GM23338 (cell line): ENCODE data around the gene BMP8A. TPM values are rescaled to one million over a fixed set of nuclear protein-coding genes. Genes with fewer than 3 reads are reported as not detected.

ENCODE experiments used
- ATAC-seq: fragments of 200-7000 bp; cut with Tn5 transposase; 3 replicates; pipeline ENCODE4 v1.9.1; 2020
- DNase-seq: peaks from one replicate; pipeline ENCODE4 v3.0.0-alpha.2; 2015; ENCODE audit warnings: low spot score
- H2AFZ ChIP-seq: fragments of 200-600 bp; sonication (generic); 2 replicates; pipeline ENCODE4 v1.8.0; 2016; ENCODE audit warnings: antibody characterized with exemption, mild to moderate bottlenecking, moderate library complexity
- H3F3A ChIP-seq: fragments of 200-600 bp; sonication (generic); replicated peaks from 2 replicates; pipeline ENCODE4 v1.8.0; 2017; ENCODE audit warnings: antibody characterized with exemption, mixed run types, low read depth
- H3K27ac ChIP-seq: fragments of 200-600 bp; sonication (generic); 2 replicates; pipeline ENCODE4 v1.6.1; 2016; ENCODE audit warnings: low read depth
- H3K27me3 ChIP-seq: fragments of 200-600 bp; sonication (generic); 2 replicates; pipeline ENCODE4 v1.8.0; 2016; ENCODE audit warnings: mild to moderate bottlenecking, mixed run types, moderate library complexity; ENCODE audit not compliant: insufficient read depth
- H3K36me3 ChIP-seq: fragments of 200-600 bp; sonication (generic); 2 replicates; pipeline ENCODE4 v1.8.0; 2016; ENCODE audit warnings: mild to moderate bottlenecking; ENCODE audit not compliant: insufficient read depth
- H3K4me1 ChIP-seq: fragments of 200-600 bp; sonication (generic); 2 replicates; pipeline ENCODE4 v1.8.0; 2016; ENCODE audit warnings: mild to moderate bottlenecking, moderate library complexity; ENCODE audit not compliant: insufficient read depth
- H3K4me2 ChIP-seq: fragments of 200-600 bp; sonication (generic); 2 replicates; pipeline ENCODE4 v1.7.1; 2017; ENCODE audit warnings: mixed run types
- H3K4me3 ChIP-seq: fragments of 200-600 bp; sonication (generic); 2 replicates; pipeline ENCODE4 v1.6.1; 2016; ENCODE audit warnings: mixed run types
- H3K79me2 ChIP-seq: fragments of 200-600 bp; sonication (generic); replicated peaks from 2 replicates; pipeline ENCODE4 v1.8.0; 2017; ENCODE audit warnings: mild to moderate bottlenecking; ENCODE audit not compliant: insufficient read depth
- H3K9me2 ChIP-seq: fragments of 200-600 bp; sonication (generic); 2 replicates; pipeline ENCODE4 v1.8.0; 2017; ENCODE audit not compliant: insufficient read depth
- H4K20me1 ChIP-seq: fragments of 200-600 bp; sonication (generic); replicated peaks from 2 replicates; pipeline ENCODE4 v1.8.0; 2017; ENCODE audit warnings: mild to moderate bottlenecking; ENCODE audit not compliant: insufficient read depth
- H3K27ac Mint-ChIP-seq: 2 replicates; pipeline ENCODE4 v1.8.0; 2020; ENCODE audit warnings: inconsistent platforms, mild to moderate bottlenecking, moderate library complexity, mixed read lengths
- H3K27me3 Mint-ChIP-seq: 3 replicates; pipeline ENCODE4 v1.8.0; 2022; ENCODE audit warnings: low read depth, mild to moderate bottlenecking, moderate library complexity, mixed read lengths, inconsistent platforms; ENCODE audit not compliant: insufficient read depth, poor library complexity
- H3K36me3 Mint-ChIP-seq: 3 replicates; pipeline ENCODE4 v1.8.0; 2021; ENCODE audit warnings: low read depth, mild to moderate bottlenecking, inconsistent platforms, moderate library complexity, mixed read lengths
- H3K4me1 Mint-ChIP-seq: 3 replicates; pipeline ENCODE4 v1.8.0; 2020; ENCODE audit warnings: mild to moderate bottlenecking, inconsistent platforms, mixed read lengths
- H3K4me3 Mint-ChIP-seq: 3 replicates; pipeline ENCODE4 v1.8.0; 2021; ENCODE audit warnings: moderate library complexity, mild to moderate bottlenecking, inconsistent platforms, mixed read lengths
- H3K9me3 Mint-ChIP-seq: 3 replicates; pipeline ENCODE4 v1.8.0; 2020; ENCODE audit warnings: moderate library complexity, mild to moderate bottlenecking, inconsistent platforms, mixed read lengths
- CREB1 ChIP-seq: fragments of 250-450 bp; sonication (Bioruptor Pico); IDR thresholded peaks from 2 replicates; pipeline ENCODE4 v1.5.0; 2020; ENCODE audit warnings: low read depth, mild to moderate bottlenecking, moderate library complexity
- CTCF ChIP-seq, 2 experiments: fragments of 200-600 bp in 1 of 2; sonication (generic) in 1 of 2; conservative IDR thresholded peaks; 2 replicates each; pipeline versions ENCODE4 v1.5.1 to v1.6.1; 2016 to 2017; ENCODE audit warnings: antibody characterized with exemption in 2 of 2, low read depth in 2 of 2, mild to moderate bottlenecking in 2 of 2, moderate library complexity in 1 of 2
- EZH2 ChIP-seq: fragments of 200-600 bp; sonication (generic); IDR thresholded peaks from one replicate; pipeline ENCODE4 v1.8.0; 2017; ENCODE audit warnings: antibody characterized with exemption, mild to moderate bottlenecking, low read depth; ENCODE audit not compliant: unreplicated experiment
- EZH2phosphoT487 ChIP-seq: fragments of 200-600 bp; sonication (generic); IDR thresholded peaks from one replicate; pipeline ENCODE4 v1.8.1; 2018; ENCODE audit warnings: antibody characterized with exemption; ENCODE audit not compliant: unreplicated experiment
- JUNB ChIP-seq: IDR thresholded peaks from one replicate; pipeline ENCODE4 v1.6.1; 2016; ENCODE audit warnings: antibody characterized with exemption; ENCODE audit not compliant: unreplicated experiment
- NANOG ChIP-seq: IDR thresholded peaks from 2 replicates; pipeline ENCODE4 v1.6.1; 2016; ENCODE audit warnings: antibody characterized with exemption, borderline replicate concordance
- POLR2AphosphoS5 ChIP-seq: IDR thresholded peaks from 2 replicates; pipeline ENCODE4 v1.6.1; 2016; ENCODE audit warnings: antibody characterized with exemption, low read depth
- REST ChIP-seq: IDR thresholded peaks from one replicate; pipeline ENCODE4 v1.6.1; 2018; ENCODE audit warnings: antibody characterized with exemption; ENCODE audit not compliant: unreplicated experiment
- STAT1 ChIP-seq: IDR thresholded peaks from one replicate; pipeline ENCODE4 v1.6.1; 2016; ENCODE audit warnings: antibody characterized with exemption; ENCODE audit not compliant: unreplicated experiment
- ZNF114 ChIP-seq: fragments of 250-450 bp; sonication (Bioruptor Pico); IDR thresholded peaks from 2 replicates; pipeline ENCODE4 v1.5.0; 2020; ENCODE audit warnings: mild to moderate bottlenecking, moderate library complexity
- ZNF331 ChIP-seq: fragments of 250-450 bp; sonication (Bioruptor Pico); IDR thresholded peaks from 2 replicates; pipeline ENCODE4 v1.5.0; 2020; ENCODE audit warnings: low read depth, mild to moderate bottlenecking, moderate library complexity
- polyA plus RNA-seq: library from polyadenylated mRNA; unstranded; fragments of >200 nt; fragmentation: Nextera tagmentation; extraction: Ambion mirVana; gene quantifications from 2 replicates; pipeline ENCODE4 v1.2.1, GENCODE V29; 2016
- total RNA-seq: library from RNA; depleted of rRNA; stranded (reverse); fragments of >200 nt; shearing (Covaris generic); gene quantifications from 2 replicates; pipeline ENCODE4 v1.2.3, GENCODE V29; 2014

Gene BMP8A
- total and polyA plus RNA-seq, 2 experiments from 2014 or later, result 0.34 to 0.63 TPM

GRCh38 chr1:39507230-39507928, 15.9 kb downstream of the BMP8A start:
- Mint-ChIP-seq H3K9me3 (no peaks in the 10 kb centered on the region), H3K27ac (no peak overlapping the region), H3K4me3 (no peak overlapping the region)

GRCh38 chr1:39508266-39508665, 16.8 kb downstream of the BMP8A start:
- H2AFZ ChIP-seq, result no peak overlapping the region
- Mint-ChIP-seq H3K36me3 (no peaks in the 10 kb centered on the region), H3K27ac (no peak overlapping the region), H3K4me3 (no peak overlapping the region), H3K27me3 (peaks cover 12% of the 10 kb centered on the region), H3K4me1 (peaks cover 12% of the 10 kb centered on the region; the same call in 2 of the 3 replicates), H3K9me3 (no peaks in the 10 kb centered on the region)
- H3K4me3 ChIP-seq, result no peak overlapping the region
- no peaks in the 10 kb centered on the region for H4K20me1 ChIP-seq
- no peaks in the 10 kb centered on the region for H3F3A ChIP-seq
- no peaks in the 10 kb centered on the region; the same call in 1 of the 2 replicates for H3K4me1 ChIP-seq
- no peak for DNase-seq
- H3K9me2 ChIP-seq, result no peaks in the 10 kb centered on the region
- no peak overlapping the region for H3K4me2 ChIP-seq
- peaks cover 4% of the 10 kb centered on the region for H3K27me3 ChIP-seq
- H3K79me2 ChIP-seq, result no peaks in the 10 kb centered on the region
- H3K27ac ChIP-seq, result no peak overlapping the region
- H3K36me3 ChIP-seq, result no peaks in the 10 kb centered on the region
- ATAC-seq, result no peak
- TF ChIP-seq STAT1 (no peak), EZH2phosphoT487 (no peak), CREB1 (CRISPR knock-in tag) (no peak), POLR2AphosphoS5 (no peak), ZNF331 (CRISPR knock-in tag) (no peak), JUNB (no peak), NANOG (no peak), REST (no peak), ZNF114 (CRISPR knock-in tag) (no peak), CTCF (conservative IDR thresholded peaks at IDR 0.05; ENCODE audit: low read depth in 2 of 2) (no peak), EZH2 (no peak)

More at GRCh38 chr1:39507230-39507928, 15.9 kb downstream of the BMP8A start:
- Histone ChIP-seq H3F3A (no peaks in the 10 kb centered on the region), H4K20me1 (no peaks in the 10 kb centered on the region), H3K27ac (no peak overlapping the region), H3K4me3 (no peak overlapping the region), H3K4me2 (no peak overlapping the region), H3K4me1 (no peaks in the 10 kb centered on the region; the same call in 1 of the 2 replicates), H3K27me3 (no peaks in the 10 kb centered on the region), H3K36me3 (no peaks in the 10 kb centered on the region), H3K79me2 (no peaks in the 10 kb centered on the region), H3K9me2 (no peaks in the 10 kb centered on the region), H2AFZ (peak overlapping the region; percentile 32; the same call in 1 of the 2 replicates)
- Mint-ChIP-seq H3K36me3 (no peaks in the 10 kb centered on the region), H3K27me3 (peaks cover 12% of the 10 kb centered on the region), H3K4me1 (peaks cover 12% of the 10 kb centered on the region; the same call in 2 of the 3 replicates)
- DNase-seq, result peak; percentile 77
- peak; percentile 82 for ATAC-seq
- TF ChIP-seq CTCF (conservative IDR thresholded peaks at IDR 0.05; ENCODE audit: low read depth in 2 of 2) (peak; percentile 43 to 77), CREB1 (CRISPR knock-in tag) (no peak)
